Esophagus squamous epithelium (tissue), 4 donors: ENCODE measurements around the gene TEKTIP1.

Source experiments
- CTCF ChIP-seq, 6 experiments: fragments of 450-650 bp in 4 of 6; fragments of 200-600 bp in 2 of 6; sonication (generic) in 2 of 6; IDR thresholded peaks; one replicate each; pipeline ENCODE4 v1.5.1; 2016 to 2019; ENCODE audit warnings: antibody characterized with exemption in 6 of 6, mild to moderate bottlenecking in 4 of 6, moderate library complexity in 4 of 6
- POLR2A ChIP-seq, 4 donors: fragments of 450-650 bp; IDR thresholded peaks; one replicate each; pipeline ENCODE4 v1.6.1; 2017; ENCODE audit warnings: antibody characterized with exemption in 4 of 4, mild to moderate bottlenecking in 4 of 4, moderate library complexity in 3 of 4

GRCh38 chr19:3523361-3524077 lies 15.5 kb upstream of the TEKTIP1 start:
- TF ChIP-seq POLR2A (IDR thresholded peaks at IDR 0.05) = no peak
- no peak for TF ChIP-seq CTCF (IDR thresholded peaks at IDR 0.05)
